SU-DHL-6 (cell line): ENCODE measurements around the gene THEM4.

Experiments
- CTCF ChIP-seq: fragments of 200-600 bp; sonication (generic); IDR thresholded peaks from one replicate; pipeline ENCODE4 v1.5.1; 2017; ENCODE audit warnings: antibody characterized with exemption, mild to moderate bottlenecking, low read length, moderate library complexity; ENCODE audit not compliant: insufficient read depth, poor library complexity, severe bottlenecking
- EZH2phosphoT487 ChIP-seq: fragments of 200-600 bp; sonication (generic), shearing (Covaris generic); conservative IDR thresholded peaks from 2 replicates; pipeline ENCODE4 v1.6.1; 2018; ENCODE audit warnings: mild to moderate bottlenecking, antibody characterized with exemption, low read length, moderate library complexity, mixed read lengths

- TF ChIP-seq CTCF (no peak), EZH2phosphoT487 (no peak)
Measured at GRCh38 chr1:151885479-151885878, 23.8 kb downstream of the THEM4 start.
